Mesothelial cell of epicardium (in vitro differentiated cells): Measurements from ENCODE around the gene SOX6. TPM values are rescaled to one million over a fixed set of nuclear protein-coding genes. Genes with fewer than 3 reads are reported as not detected.

ENCODE experiments used
- DNase-seq, 2 experiments: peaks; one replicate each; pipeline ENCODE4 v3.0.0; 2021; ENCODE audit warnings: low spot score in 2 of 2; ENCODE audit not compliant: unreplicated experiment in 2 of 2
- H3K27ac Mint-ChIP-seq: 2 replicates; pipeline ENCODE4 v1.8.0; 2021; ENCODE audit warnings: mixed read lengths
- H3K27me3 Mint-ChIP-seq: 2 replicates; pipeline ENCODE4 v1.8.0; 2021; ENCODE audit warnings: low read depth, mixed read lengths
- H3K36me3 Mint-ChIP-seq: 2 replicates; pipeline ENCODE4 v1.8.0; 2021; ENCODE audit warnings: mixed read lengths
- H3K4me1 Mint-ChIP-seq: 2 replicates; pipeline ENCODE4 v1.8.0; 2021; ENCODE audit warnings: mixed read lengths
- H3K4me3 Mint-ChIP-seq: 2 replicates; pipeline ENCODE4 v1.8.0; 2021; ENCODE audit warnings: mild to moderate bottlenecking, moderate library complexity, mixed read lengths
- H3K9me3 Mint-ChIP-seq: 2 replicates; pipeline ENCODE4 v1.8.0; 2021; ENCODE audit warnings: mixed read lengths
- CTCF ChIP-seq: fragments of 200-600 bp; sonication (generic); IDR thresholded peaks from one replicate; pipeline ENCODE4 v1.5.0; 2021; ENCODE audit warnings: antibody characterized with exemption; ENCODE audit not compliant: unreplicated experiment
- total RNA-seq: library from RNA; stranded (reverse); gene quantifications from 3 replicates; pipeline ENCODE4 v1.2.1, GENCODE V29; 2021

SOX6 gene
- total RNA-seq, 1 donor from 2014 or later: 46.4 TPM

GRCh38 chr11:15956302-15956701 is 400.0 kb downstream of the SOX6 start:
- Mint-ChIP-seq H3K9me3 (peaks cover 10% of the 10 kb centered on the region), H3K4me1 (no peaks in the 10 kb centered on the region), H3K4me3 (no peak overlapping the region), H3K27me3 (peaks cover 2% of the 10 kb centered on the region), H3K36me3 (peaks cover 5% of the 10 kb centered on the region), H3K27ac (no peak overlapping the region)
- DNase-seq: no peak
- no peak for TF ChIP-seq CTCF

GRCh38 chr11:15955595-15955994 is 400.8 kb downstream of the SOX6 start:
- DNase-seq: no peak
- Mint-ChIP-seq H3K9me3 (peaks cover 10% of the 10 kb centered on the region), H3K27me3 (peaks cover 2% of the 10 kb centered on the region), H3K4me1 (no peaks in the 10 kb centered on the region), H3K27ac (no peak overlapping the region), H3K36me3 (peaks cover 5% of the 10 kb centered on the region), H3K4me3 (no peak overlapping the region)
- TF ChIP-seq CTCF: no peak

- TF ChIP-seq CTCF: no peak
- Mint-ChIP-seq H3K27me3 (peaks cover 2% of the 10 kb centered on the region), H3K4me1 (no peaks in the 10 kb centered on the region), H3K4me3 (no peak overlapping the region), H3K36me3 (peaks cover 3% of the 10 kb centered on the region), H3K9me3 (peaks cover 22% of the 10 kb centered on the region), H3K27ac (no peak overlapping the region)
- no peak for DNase-seq
Observed at GRCh38 chr11:15947681-15948648, 408.4 kb downstream of the SOX6 start.

GRCh38 chr11:15945726-15946125 is 410.6 kb downstream of the SOX6 start:
- peaks cover 2% of the 10 kb centered on the region for H3K27me3 Mint-ChIP-seq
- no peaks in the 10 kb centered on the region for H3K4me1 Mint-ChIP-seq
- no peak overlapping the region for H3K27ac Mint-ChIP-seq
- peaks cover 3% of the 10 kb centered on the region for H3K36me3 Mint-ChIP-seq
- H3K9me3 Mint-ChIP-seq: peaks cover 22% of the 10 kb centered on the region
- TF ChIP-seq CTCF: no peak
- no peak overlapping the region for H3K4me3 Mint-ChIP-seq
- no peak for DNase-seq

GRCh38 chr11:15944460-15944859 is 411.9 kb downstream of the SOX6 start:
- no peak for TF ChIP-seq CTCF
- Mint-ChIP-seq H3K36me3 (peaks cover 3% of the 10 kb centered on the region), H3K4me1 (no peaks in the 10 kb centered on the region), H3K9me3 (peaks cover 22% of the 10 kb centered on the region), H3K27ac (no peak overlapping the region), H3K27me3 (peaks cover 2% of the 10 kb centered on the region), H3K4me3 (no peak overlapping the region)
- DNase-seq: no peak
